Measurements from ENCODE around the gene SH2B3.

- no peak for TF ChIP-seq TBP (optimal IDR thresholded peaks at IDR 0.05; ENCODE audit: low read depth, low read length)
- TF ChIP-seq RFX5 (IDR thresholded peaks at IDR 0.05; ENCODE audit: low read depth, low read length): no peak
- TF ChIP-seq HMGXB4 (CRISPR knock-in tag; IDR thresholded peaks at IDR 0.05): no peak
- TF ChIP-seq MAZ (CRISPR knock-in tag; conservative IDR thresholded peaks at IDR 0.05 in 1 of 2, IDR thresholded peaks at IDR 0.05 in 1 of 2): no peak
- TF ChIP-seq NFE2L1 (tag; IDR thresholded peaks at IDR 0.05; ENCODE audit: borderline replicate concordance, low read depth): no peak
- TF ChIP-seq CEBPB (tag; IDR thresholded peaks at IDR 0.05): no peak
- no peak for TF ChIP-seq BMI1 (IDR thresholded peaks at IDR 0.05; ENCODE audit: low read length)
- TF ChIP-seq CTCF (IDR thresholded peaks at IDR 0.05 in 2 of 3, conservative IDR thresholded peaks at IDR 0.05 in 1 of 3; ENCODE audit: insufficient read depth in 2 of 3, low read depth in 1 of 3, low read length in 3 of 3): no peak
- TF ChIP-seq TARDBP (IDR thresholded peaks at IDR 0.05): no peak
- no peak for TF ChIP-seq MEF2A (IDR thresholded peaks at IDR 0.05; ENCODE audit: control insufficient read depth, low read depth, low read length)
- TF ChIP-seq RBM34 (IDR thresholded peaks at IDR 0.05; ENCODE audit: borderline replicate concordance, insufficient read depth, low read length): no peak
- no peak for TF ChIP-seq EGR1 (conservative IDR thresholded peaks at IDR 0.05)
- TF ChIP-seq ZNF263 (CRISPR knock-in tag; IDR thresholded peaks at IDR 0.05; ENCODE audit: borderline replicate concordance): no peak
Observed at GRCh38 chr12:111362687-111363475, 42.8 kb upstream of the SH2B3 start.
